Liver (tissue), 9 donors: ENCODE data around the gene CACNA1D. TPM values are rescaled to one million over a fixed set of nuclear protein-coding genes. Genes with fewer than 3 reads are reported as not detected.

ENCODE experiments used
- DNase-seq: peaks from one replicate; pipeline ENCODE4 v3.0.0-alpha.2; 2017; ENCODE audit warnings: low spot score
- H3K27ac ChIP-seq, 2 donors: one replicate each; pipeline ENCODE4 v1.7.0; 2013; ENCODE audit warnings: inconsistent platforms in 2 of 2, low read length in 2 of 2, control low read depth in 1 of 2, low read depth in 1 of 2, mild to moderate bottlenecking in 1 of 2
- H3K27me3 ChIP-seq, 4 donors: one replicate each; pipeline versions ENCODE4 v1.6.1 to v1.7.0; 2013; ENCODE audit warnings: low read length in 3 of 4, inconsistent platforms in 1 of 4, mild to moderate bottlenecking in 1 of 4, moderate library complexity in 1 of 4; ENCODE audit not compliant: control insufficient read depth in 4 of 4, insufficient read depth in 4 of 4
- H3K36me3 ChIP-seq, 4 donors: one replicate each; pipeline versions ENCODE4 v1.6.1 to v1.7.0; 2013; ENCODE audit warnings: low read length in 3 of 4, mild to moderate bottlenecking in 3 of 4, low read depth in 1 of 4, moderate library complexity in 1 of 4; ENCODE audit not compliant: control insufficient read depth in 4 of 4, insufficient read depth in 3 of 4
- H3K4me1 ChIP-seq, 4 donors: one replicate each; pipeline versions ENCODE4 v1.6.1 to v1.7.0; 2013; ENCODE audit warnings: low read length in 3 of 4, mild to moderate bottlenecking in 3 of 4, moderate library complexity in 1 of 4; ENCODE audit not compliant: control insufficient read depth in 4 of 4, insufficient read depth in 4 of 4
- H3K4me3 ChIP-seq, 3 donors: one replicate each; pipeline versions ENCODE4 v1.6.1 to v1.7.0; 2013; ENCODE audit warnings: low read length in 3 of 3, control low read depth in 1 of 3, low read depth in 1 of 3, mild to moderate bottlenecking in 1 of 3
- H3K9ac ChIP-seq, 2 donors: one replicate each; pipeline ENCODE4 v1.7.0; 2013; ENCODE audit warnings: low read length in 2 of 2, mild to moderate bottlenecking in 2 of 2, moderate library complexity in 2 of 2, control low read depth in 1 of 2, low read depth in 1 of 2
- H3K9me3 ChIP-seq, 4 donors: one replicate each; pipeline versions ENCODE4 v1.6.1 to v1.7.0; 2013; ENCODE audit warnings: low read length in 3 of 4; ENCODE audit not compliant: control insufficient read depth in 4 of 4
- CTCF ChIP-seq: fragments of 150-350 bp; IDR thresholded peaks from 2 replicates; pipeline ENCODE4 v1.5.1; 2017; ENCODE audit warnings: improper control_type of control experiment, low read depth, low read length; ENCODE audit not compliant: missing input control
- EGR1 ChIP-seq, 2 donors: IDR thresholded peaks; 2 replicates each; pipeline ENCODE4 v1.6.1; 2016 to 2018; ENCODE audit warnings: antibody characterized with exemption in 2 of 2, low read depth in 2 of 2
- FOXA1 ChIP-seq: IDR thresholded peaks from 2 replicates; pipeline ENCODE4 v1.6.1; 2016; ENCODE audit warnings: antibody characterized with exemption
- FOXA2 ChIP-seq: IDR thresholded peaks from 2 replicates; pipeline ENCODE4 v1.6.1; 2016; ENCODE audit warnings: antibody characterized with exemption
- GABPA ChIP-seq, 2 donors: IDR thresholded peaks in 1 of 2; conservative IDR thresholded peaks in 1 of 2; 2 replicates each; pipeline ENCODE4 v1.6.1; 2016; ENCODE audit warnings: antibody characterized with exemption in 2 of 2, mild to moderate bottlenecking in 1 of 2, moderate library complexity in 1 of 2
- HNF4G ChIP-seq: IDR thresholded peaks from 2 replicates; pipeline ENCODE4 v1.6.1; 2016; ENCODE audit warnings: antibody characterized with exemption
- JUND ChIP-seq, 2 donors: IDR thresholded peaks; 2 replicates each; pipeline ENCODE4 v1.6.1; 2016; ENCODE audit warnings: antibody characterized with exemption in 2 of 2
- MAX ChIP-seq: IDR thresholded peaks from 2 replicates; pipeline ENCODE4 v1.6.1; 2016; ENCODE audit warnings: antibody characterized with exemption
- NR2F2 ChIP-seq: IDR thresholded peaks from 2 replicates; pipeline ENCODE4 v1.6.1; 2016; ENCODE audit warnings: antibody characterized with exemption
- RAD21 ChIP-seq, 2 donors: IDR thresholded peaks; 2 replicates each; pipeline ENCODE4 v1.6.1; 2016; ENCODE audit warnings: antibody characterized with exemption in 2 of 2, mild to moderate bottlenecking in 2 of 2
- RXRA ChIP-seq, 2 donors: IDR thresholded peaks; 2 replicates each; pipeline ENCODE4 v1.6.1; 2017 to 2018; ENCODE audit warnings: antibody characterized with exemption in 2 of 2, mild to moderate bottlenecking in 1 of 2
- SP1 ChIP-seq: IDR thresholded peaks from 2 replicates; pipeline ENCODE4 v1.6.1; 2018; ENCODE audit warnings: antibody characterized with exemption, mild to moderate bottlenecking
- TAF1 ChIP-seq: conservative IDR thresholded peaks from 2 replicates; pipeline ENCODE4 v1.6.1; 2016; ENCODE audit warnings: antibody characterized with exemption, mild to moderate bottlenecking
- YY1 ChIP-seq: IDR thresholded peaks from 2 replicates; pipeline ENCODE4 v1.6.1; 2016; ENCODE audit warnings: antibody characterized with exemption, mild to moderate bottlenecking
- WGBS: extraction: QIAGEN DNeasy Blood & Tissue Kit; methylation state at CpG from one replicate; pipeline ENCODE4 v1.1.7; 2013; 5-methylcytosine and 5-hydroxymethylcytosine counted together
- polyA plus RNA-seq, 2 donors: library from polyadenylated mRNA; stranded (reverse) in 1 of 2; unstranded in 1 of 2; fragments of 200-250 nt in 1 of 2; fragments of >200 nt in 1 of 2; fragmentation: Nextera tagmentation in 1 of 2; extraction: Ambion mirVana in 1 of 2; gene quantifications; one replicate each; pipeline versions ENCODE4 v1.2.1 to v1.2.3, GENCODE V29; 2013 to 2015
- total RNA-seq, 2 donors: library from RNA; depleted of rRNA; stranded (reverse); fragments of >200 nt; gene quantifications; one replicate each; pipeline ENCODE4 v1.2.3, GENCODE V29; 2014
- TF ChIP-seq, protein P1 (sequence below): IDR thresholded peaks from 2 replicates; pipeline ENCODE4 v1.6.1; 2016; ENCODE audit warnings: antibody characterized with exemption
- TF ChIP-seq, protein P2 (sequence below): IDR thresholded peaks from 2 replicates; pipeline ENCODE4 v1.6.1; 2016; ENCODE audit warnings: antibody characterized with exemption
- TF ChIP-seq, protein P3 (sequence below): IDR thresholded peaks from 2 replicates; pipeline ENCODE4 v1.6.1; 2016; ENCODE audit warnings: antibody characterized with exemption, mild to moderate bottlenecking
- donor health status: healthy.
- donor health status: healthy.
- donor health status: healthy.
- donor health status: healthy.
- donor health status: healthy.

Gene CACNA1D
- total and polyA plus RNA-seq, 4 donors, result 1.8 to 18.9 (median 3.4) TPM

DNA sequence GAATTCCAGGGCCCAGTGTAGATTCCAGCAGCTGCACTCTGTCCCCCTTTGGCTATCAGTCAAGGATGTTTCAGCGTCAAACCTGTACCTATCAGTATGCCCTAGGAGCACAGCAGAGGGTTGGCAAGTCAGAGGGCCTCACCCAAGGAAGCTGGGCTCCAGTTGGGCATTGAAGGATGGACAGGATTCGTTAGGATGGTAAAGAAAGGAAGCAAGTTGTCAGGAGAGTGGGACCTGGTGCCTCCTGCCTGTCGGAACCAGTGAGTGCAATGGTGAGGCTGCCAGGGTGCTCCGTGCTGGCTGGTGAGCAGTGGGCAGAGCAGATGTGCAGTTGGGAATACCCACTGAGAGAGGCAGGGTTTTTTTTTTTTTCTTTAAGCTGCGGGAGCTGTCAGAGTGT lies 194.6 kb downstream of the CACNA1D start:
- no peaks in the 10 kb centered on the region for H3K9me3 ChIP-seq
- no peaks in the 10 kb centered on the region for H3K36me3 ChIP-seq
- no peaks in the 10 kb centered on the region for H3K4me1 ChIP-seq
- no peak overlapping the region for H3K9ac ChIP-seq
- WGBS, result 80% methylated on average over 5 of the region's 5 CpGs
- peak; percentile 30 for DNase-seq
- no peak overlapping the region for H3K27ac ChIP-seq
- H3K4me3 ChIP-seq, result no peak overlapping the region
- no peaks in the 10 kb centered on the region for H3K27me3 ChIP-seq
- TF ChIP-seq GABPA (IDR thresholded peaks at IDR 0.05 in 1 of 2, conservative IDR thresholded peaks at IDR 0.05 in 1 of 2) (no peak), RAD21 (IDR thresholded peaks at IDR 0.05) (no peak), FOXA1 (no peak), NR2F2 (no peak), SP1 (no peak), TAF1 (no peak), HNF4G (no peak), FOXA2 (no peak), JUND (IDR thresholded peaks at IDR 0.05) (no peak), RXRA (IDR thresholded peaks at IDR 0.05) (no peak), CTCF (no peak), YY1 (no peak), MAX (no peak)
- TF ChIP-seq, protein P1, sequence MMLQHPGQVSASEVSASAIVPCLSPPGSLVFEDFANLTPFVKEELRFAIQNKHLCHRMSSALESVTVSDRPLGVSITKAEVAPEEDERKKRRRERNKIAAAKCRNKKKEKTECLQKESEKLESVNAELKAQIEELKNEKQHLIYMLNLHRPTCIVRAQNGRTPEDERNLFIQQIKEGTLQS, result no peak
- TF ChIP-seq, protein P2, sequence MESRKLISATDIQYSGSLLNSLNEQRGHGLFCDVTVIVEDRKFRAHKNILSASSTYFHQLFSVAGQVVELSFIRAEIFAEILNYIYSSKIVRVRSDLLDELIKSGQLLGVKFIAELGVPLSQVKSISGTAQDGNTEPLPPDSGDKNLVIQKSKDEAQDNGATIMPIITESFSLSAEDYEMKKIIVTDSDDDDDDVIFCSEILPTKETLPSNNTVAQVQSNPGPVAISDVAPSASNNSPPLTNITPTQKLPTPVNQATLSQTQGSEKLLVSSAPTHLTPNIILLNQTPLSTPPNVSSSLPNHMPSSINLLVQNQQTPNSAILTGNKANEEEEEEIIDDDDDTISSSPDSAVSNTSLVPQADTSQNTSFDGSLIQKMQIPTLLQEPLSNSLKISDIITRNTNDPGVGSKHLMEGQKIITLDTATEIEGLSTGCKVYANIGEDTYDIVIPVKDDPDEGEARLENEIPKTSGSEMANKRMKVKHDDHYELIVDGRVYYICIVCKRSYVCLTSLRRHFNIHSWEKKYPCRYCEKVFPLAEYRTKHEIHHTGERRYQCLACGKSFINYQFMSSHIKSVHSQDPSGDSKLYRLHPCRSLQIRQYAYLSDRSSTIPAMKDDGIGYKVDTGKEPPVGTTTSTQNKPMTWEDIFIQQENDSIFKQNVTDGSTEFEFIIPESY, result no peak
- TF ChIP-seq, protein P3, sequence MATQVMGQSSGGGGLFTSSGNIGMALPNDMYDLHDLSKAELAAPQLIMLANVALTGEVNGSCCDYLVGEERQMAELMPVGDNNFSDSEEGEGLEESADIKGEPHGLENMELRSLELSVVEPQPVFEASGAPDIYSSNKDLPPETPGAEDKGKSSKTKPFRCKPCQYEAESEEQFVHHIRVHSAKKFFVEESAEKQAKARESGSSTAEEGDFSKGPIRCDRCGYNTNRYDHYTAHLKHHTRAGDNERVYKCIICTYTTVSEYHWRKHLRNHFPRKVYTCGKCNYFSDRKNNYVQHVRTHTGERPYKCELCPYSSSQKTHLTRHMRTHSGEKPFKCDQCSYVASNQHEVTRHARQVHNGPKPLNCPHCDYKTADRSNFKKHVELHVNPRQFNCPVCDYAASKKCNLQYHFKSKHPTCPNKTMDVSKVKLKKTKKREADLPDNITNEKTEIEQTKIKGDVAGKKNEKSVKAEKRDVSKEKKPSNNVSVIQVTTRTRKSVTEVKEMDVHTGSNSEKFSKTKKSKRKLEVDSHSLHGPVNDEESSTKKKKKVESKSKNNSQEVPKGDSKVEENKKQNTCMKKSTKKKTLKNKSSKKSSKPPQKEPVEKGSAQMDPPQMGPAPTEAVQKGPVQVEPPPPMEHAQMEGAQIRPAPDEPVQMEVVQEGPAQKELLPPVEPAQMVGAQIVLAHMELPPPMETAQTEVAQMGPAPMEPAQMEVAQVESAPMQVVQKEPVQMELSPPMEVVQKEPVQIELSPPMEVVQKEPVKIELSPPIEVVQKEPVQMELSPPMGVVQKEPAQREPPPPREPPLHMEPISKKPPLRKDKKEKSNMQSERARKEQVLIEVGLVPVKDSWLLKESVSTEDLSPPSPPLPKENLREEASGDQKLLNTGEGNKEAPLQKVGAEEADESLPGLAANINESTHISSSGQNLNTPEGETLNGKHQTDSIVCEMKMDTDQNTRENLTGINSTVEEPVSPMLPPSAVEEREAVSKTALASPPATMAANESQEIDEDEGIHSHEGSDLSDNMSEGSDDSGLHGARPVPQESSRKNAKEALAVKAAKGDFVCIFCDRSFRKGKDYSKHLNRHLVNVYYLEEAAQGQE, result no peak

DNA sequence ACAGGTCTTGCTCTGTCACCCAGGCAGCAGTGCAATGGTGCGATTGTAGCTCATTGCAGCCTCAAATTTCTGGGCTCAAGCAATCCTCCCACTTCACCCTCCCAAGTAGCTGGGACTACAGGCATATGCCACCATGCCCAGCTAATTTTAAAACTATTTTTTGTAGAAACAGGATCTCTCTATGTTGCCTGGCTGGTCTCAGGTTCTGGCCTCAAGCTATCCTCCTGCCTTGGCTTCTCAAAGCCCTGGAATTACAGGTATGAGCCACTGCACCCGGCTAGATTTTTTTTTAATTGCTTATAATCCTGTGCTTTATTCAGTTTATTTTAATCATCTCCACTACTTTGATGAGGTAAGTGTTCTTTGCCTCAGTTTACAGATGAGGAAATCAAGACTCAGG lies 195.3 kb downstream of the CACNA1D start:
- Histone ChIP-seq H3K4me1 (no peaks in the 10 kb centered on the region), H3K9me3 (no peaks in the 10 kb centered on the region), H3K9ac (no peak overlapping the region), H3K27ac (no peak overlapping the region), H3K4me3 (no peak overlapping the region), H3K27me3 (no peaks in the 10 kb centered on the region), H3K36me3 (no peaks in the 10 kb centered on the region)
- 95% methylated on average over 2 of the region's 2 CpGs for WGBS
- no peak for TF ChIP-seq NR2F2
- no peak for TF ChIP-seq SP1
- no peak for TF ChIP-seq FOXA1
- TF ChIP-seq, protein P1, result no peak
- TF ChIP-seq, protein P2, result no peak
- TF ChIP-seq EGR1 (IDR thresholded peaks at IDR 0.05; ENCODE audit: low read depth in 2 of 2), result no peak
- TF ChIP-seq TAF1, result no peak
- TF ChIP-seq CTCF, result no peak
- peak; percentile 13 for DNase-seq
